AG08396 (cell line): ENCODE results near the gene AXIN2.
"Not testable (repeated sequence)": the region's sequence is repeated elsewhere in the genome, so short reads cannot be mapped to it uniquely, and the experiment has no call there.

Source experiments
- DNase-seq: peaks from one replicate; pipeline ENCODE4 v3.0.0; 2012; ENCODE audit warnings: low spot score, mixed read lengths

Gene AXIN2

DNA sequence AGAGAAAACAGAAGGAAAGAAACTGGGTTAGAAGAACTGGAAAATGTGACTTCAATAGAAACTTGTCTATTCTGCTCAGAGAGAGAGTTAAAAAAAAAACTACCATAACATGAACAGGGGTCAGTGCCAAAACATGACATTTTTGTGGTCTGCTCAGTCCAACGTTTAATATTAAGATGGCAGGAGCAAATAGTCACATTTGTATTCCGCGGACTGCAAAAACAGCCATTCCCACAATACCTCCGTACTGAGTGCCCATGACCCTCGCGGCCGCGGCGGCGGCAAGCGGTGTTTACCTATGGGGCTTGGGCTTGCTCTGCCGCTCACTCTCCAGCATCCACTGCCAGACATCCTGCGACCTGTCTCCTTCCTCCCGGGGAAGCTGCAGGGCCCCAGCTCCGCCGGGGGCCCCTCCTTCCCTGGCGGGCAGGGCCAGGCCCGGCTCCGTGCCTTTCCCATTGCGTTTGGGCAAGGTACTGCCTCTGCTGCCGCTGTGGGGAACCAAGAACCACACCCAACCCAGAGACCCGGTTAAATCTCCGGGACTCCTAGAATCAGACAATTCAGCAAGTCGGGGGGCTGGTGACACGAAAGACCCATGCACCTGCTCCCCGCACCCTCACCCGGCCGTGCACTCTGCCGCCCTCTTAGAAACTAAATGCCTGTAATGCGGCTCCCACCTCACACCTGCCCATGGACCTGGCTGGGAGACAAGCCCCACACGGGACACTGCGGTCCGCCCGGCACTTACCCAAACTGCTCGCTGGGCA, 24.7 kb downstream of the AXIN2 start:
- peak; percentile 64 for DNase-seq

DNA sequence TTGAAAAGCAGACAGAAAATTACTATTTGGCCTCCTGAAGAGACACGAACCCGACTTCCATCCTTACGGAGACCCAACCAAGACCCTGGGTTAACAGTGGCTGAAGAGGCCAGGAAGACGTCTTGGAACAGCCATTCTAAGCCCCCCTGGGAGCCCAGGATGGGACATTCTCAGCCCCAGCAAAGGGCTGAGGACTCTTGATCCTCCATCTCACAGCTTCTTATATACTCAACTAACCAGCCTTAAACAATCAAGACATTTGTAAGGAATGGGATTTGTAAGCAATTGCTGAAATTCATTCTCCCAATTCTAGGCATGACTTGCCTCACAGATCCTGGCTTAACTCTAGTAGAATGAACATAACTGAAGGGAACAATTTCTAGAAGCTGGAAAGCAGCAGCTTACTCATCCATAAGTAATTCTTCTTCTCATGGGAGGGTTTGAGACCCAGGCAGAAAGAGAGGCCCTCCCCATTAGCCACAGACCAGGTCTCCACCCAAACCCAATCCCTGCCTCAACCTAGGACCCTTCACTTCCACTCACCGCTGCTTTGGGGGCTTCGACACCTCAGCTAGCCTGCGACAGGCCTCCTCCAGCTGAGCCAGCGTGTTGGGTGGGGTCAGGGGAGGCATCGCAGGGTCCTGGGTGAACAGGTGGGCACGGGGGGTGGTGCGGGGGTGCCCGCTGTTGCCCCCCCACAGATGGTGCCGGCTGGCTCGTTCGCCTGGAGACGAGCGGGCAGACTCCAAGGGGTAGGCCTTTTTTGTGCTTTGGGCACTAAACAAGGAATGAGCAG, 25.5 kb downstream of the AXIN2 start:
- peak; percentile 73 for DNase-seq

DNA sequence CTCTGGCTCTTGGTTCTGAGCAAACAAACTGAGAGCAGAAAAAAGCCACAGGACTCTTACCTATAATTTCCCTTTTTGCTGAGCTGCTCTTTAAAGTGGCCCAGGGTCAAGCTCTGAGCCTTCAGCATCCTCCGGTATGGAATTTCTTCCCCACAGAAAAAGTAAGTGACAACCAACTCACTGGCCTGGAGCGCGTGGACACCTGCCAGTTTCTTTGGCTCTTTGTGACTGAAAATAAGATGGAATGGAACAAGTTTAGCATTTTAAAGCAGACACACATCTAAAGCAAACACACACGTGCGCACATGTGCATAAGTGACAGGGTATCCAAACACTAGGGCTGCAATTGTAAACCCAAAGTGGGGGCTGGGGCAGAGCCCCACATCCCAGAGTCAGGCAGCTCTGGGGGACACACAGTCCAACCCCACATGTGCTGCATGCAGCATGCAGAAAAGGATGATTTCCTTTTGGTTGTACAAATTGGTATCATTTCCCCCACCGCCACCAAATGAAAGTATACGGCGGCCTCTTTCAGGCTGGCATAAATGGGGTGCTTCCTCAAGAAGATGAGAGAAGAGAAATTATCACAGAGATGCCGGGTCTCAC, 27.5 kb downstream of the AXIN2 start:
- DNase-seq, result no peak

GRCh38 chr17:65533056-65533745, 28.2 kb downstream of the AXIN2 start:
- no peak for DNase-seq

DNA sequence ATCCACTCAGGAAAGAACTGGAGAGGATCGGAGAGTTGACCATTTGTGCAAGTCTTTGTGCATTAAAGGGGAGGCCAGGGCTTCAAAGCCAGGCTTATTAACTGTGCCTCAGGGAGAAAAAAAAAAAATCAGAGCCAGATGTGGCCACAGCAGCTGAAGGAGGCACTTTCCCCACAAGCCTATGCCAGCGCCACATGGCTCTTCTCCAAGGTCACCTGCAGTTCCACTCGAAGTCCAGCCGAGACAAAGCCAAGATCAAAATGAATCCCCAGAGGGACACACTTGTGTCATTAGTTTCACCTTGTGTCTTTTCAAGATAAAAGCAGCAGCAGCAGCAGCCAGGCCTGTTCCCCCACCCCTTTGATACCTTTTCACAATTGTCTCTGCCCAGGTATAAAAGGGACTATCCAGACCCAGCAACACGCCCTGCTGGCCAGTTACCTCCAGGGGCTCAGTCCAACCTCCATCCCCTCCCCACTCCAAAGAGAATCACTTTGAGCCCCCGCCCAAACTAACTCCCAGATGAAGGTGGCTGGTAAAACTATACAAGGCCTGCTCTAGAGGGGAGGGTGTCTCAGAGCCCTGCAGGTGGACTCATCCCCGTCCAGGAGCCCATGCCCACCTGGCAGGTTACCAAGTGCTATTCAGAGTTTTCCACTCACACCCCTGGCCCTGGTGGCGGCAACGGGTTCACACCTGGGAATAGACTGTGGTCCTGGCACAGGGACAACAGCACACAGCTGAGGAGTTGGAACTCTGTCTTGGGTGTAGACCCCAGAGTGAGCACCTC, 29.2 kb downstream of the AXIN2 start:
- DNase-seq, result no peak

DNA sequence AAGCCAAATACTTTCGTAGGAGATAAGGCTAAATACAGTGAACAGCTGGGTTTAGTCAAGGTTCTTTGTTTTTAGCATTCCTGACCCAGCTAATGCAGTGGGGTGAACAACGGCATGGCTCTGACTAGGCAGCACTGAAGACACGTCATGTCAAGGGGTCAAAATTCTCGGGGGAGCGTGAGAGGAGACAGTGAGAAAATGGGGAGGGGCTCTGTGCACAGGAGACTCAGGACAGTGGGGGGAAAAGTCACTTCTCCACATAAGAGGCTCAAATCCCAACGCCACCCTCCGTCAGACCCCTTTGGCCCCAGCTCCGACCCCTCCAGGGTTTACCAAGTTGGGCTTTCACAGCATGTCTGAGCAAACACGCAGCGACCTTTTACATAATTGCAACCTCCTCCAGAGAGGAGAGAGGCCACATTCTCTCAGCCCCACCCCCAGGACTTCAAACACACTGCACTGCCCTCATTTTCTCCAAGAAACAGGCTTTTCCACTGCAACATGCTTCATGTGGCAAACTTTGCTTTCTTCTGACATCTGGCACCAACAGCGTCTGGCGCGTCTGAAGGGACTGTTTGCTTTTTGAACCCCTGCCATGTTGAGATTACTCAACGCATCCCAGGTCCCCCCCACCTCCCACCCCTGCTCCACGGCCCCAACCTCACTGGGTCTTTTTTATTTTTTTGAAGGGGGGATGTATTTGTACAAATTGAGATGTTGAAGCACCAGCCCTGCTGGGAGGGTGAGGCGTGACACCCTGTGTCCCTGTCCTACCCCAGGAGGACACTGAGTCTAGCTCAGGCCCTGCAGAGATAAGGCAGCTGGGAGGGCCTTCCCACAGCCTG, 30.0 kb downstream of the AXIN2 start:
- peak; percentile 84 for DNase-seq

- DNase-seq, result no peak
Measured at GRCh38 chr17:65530523-65531255, 30.8 kb downstream of the AXIN2 start.

DNA sequence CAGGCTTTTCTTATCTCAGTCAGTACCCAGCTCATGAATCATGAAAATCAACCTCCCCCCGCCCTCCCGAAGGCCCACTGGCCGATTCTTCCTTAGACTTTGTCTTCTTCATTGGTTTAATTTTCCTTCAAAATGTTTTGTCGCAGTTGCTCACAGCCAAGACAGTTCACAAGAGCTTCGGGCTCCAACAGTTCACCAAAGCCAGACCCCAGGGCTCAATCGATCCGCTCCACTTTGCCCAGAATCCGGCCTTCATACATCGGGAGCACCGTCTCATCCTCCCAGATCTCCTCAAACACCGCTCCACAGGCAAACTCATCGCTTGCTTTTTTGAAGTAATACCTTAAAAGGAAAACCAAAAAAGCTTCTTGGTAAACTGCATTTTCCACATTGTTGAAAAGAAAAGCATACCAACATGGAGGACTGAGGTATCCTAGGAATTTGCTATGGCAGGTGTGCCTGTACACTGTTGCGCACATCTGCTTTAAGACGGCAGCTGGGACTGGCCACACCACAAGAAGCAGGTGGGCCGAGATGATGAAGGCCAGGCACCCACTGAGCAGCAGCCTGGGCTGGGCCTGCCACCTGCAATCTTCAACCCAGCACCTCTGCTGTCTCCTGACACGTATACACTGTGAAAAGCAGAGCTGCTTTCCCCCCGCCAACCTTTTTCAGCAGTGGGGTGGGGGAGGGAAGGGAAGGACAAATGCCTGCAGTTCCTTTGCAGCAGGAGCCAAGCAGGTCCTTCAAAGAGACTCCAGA, 31.5 kb downstream of the AXIN2 start:
- DNase-seq, result no peak

- DNase-seq, result no peak
Measured at GRCh38 chr17:65529040-65529633, 32.3 kb downstream of the AXIN2 start.

- DNase-seq, result no peak
Measured at GRCh38 chr17:65527857-65528591, 33.4 kb downstream of the AXIN2 start.

GRCh38 chr17:65527381-65527780, 34.1 kb downstream of the AXIN2 start:
- no peak for DNase-seq

- DNase-seq, result not testable (repeated sequence)
Measured at GRCh38 chr17:65526854-65527253, 34.6 kb downstream of the AXIN2 start.

- no peak for DNase-seq
Measured at GRCh38 chr17:65523853-65524664, 37.4 kb downstream of the AXIN2 start.

DNA sequence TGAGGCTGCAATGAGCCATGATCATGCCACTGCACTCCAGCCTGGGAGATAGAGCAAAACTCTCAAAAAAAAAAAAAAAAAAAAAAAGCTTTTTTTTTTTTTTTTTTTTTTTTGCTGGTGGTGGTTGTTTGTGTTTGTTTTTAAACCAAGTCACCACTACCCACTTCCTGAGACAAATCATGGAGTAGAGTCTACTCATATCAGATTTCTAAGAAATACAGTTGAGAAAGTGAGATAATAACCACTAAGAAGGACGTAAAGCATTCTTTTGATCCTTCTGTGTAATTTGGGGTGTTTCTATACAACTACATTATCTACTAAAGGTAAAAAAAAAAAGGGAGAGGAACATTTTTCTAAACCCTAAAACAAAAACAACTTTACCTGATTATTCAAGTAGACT, 38.0 kb downstream of the AXIN2 start:
- no peak for DNase-seq

DNA sequence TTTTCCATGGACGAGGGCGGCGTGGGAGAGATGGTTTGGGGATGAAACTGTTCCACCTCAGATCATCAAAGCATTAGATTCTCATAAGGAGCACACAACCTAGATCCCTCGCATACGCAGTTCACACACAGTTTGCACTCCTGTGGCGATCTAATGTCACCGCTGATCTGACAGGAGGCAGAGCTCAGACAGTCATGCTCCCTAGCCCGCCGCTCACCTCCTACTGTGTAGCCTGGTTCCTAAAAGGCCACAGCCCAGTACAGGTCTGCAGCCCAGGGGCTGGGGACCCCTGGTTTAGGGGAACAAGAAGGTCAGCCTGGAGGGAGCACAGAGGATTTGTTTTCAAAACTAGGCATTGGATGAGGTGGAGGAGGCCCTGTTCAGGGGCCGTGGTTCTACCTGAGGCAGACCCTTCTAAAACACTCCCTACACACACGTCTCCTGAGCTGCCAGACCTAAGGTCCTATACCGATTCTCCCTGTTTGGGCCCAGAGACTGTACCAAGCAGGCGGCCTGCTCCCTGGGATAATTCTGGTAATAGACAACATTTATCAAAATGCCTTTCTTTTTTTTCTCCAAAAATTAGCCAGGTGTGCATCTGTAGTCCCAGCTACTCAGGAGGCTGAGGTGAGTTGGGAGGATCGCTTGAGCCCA, 38.6 kb downstream of the AXIN2 start:
- DNase-seq, result no peak

GRCh38 chr17:65519462-65519861, 42.0 kb downstream of the AXIN2 start:
- DNase-seq, result no peak

GRCh38 chr17:65518256-65518655, 43.2 kb downstream of the AXIN2 start:
- DNase-seq, result peak; percentile 70
